ENCODE measurements around the gene CD84. TPM values are rescaled to one million over a fixed set of nuclear protein-coding genes. Genes with fewer than 3 reads are reported as not detected.
"Not testable (repeated sequence)": the region's sequence is repeated elsewhere in the genome, so short reads cannot be mapped to it uniquely, and the experiment has no call there.

CD84 gene
- total RNA-seq, 1 experiment from 2014 or later, result not detected

DNA sequence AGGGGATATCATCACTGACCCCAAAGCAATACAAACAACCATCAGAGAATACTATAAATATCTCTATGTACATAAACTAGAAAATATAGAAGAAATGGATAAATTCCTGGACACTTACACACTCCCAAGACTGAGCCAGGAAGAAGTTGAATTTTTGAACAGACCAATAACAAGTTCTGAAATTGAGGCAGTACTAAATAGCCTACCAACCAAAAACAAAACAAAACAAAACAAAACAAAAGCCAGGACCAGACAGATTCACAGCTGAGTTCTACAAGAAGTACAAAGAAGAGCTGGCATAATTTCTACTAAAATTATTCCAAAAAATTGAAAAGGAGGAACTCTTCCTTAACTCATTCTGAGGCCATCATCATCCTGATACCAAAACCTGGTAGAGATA, 18.5 kb downstream of the CD84 start:
- no peaks in the 10 kb centered on the region for H3K36me3 ChIP-seq (ENCODE audit: control insufficient read depth, insufficient read depth, low read length)
- H3K4me1 ChIP-seq, result no peaks in the 10 kb centered on the region
- no peak for DNase-seq
- intact Hi-C loops (cut with micrococcal nuclease; ENCODE audit: unreplicated experiment), result no loop called here
- BruUV-seq (replicated peaks), result no TSS peak
- H3K4me3 Mint-ChIP-seq (ENCODE audit: unreplicated experiment), result no peak overlapping the region
- H3K36me3 Mint-ChIP-seq (ENCODE audit: insufficient read depth, unreplicated experiment), result no peaks in the 10 kb centered on the region
- no peaks in the 10 kb centered on the region for H3K4me1 Mint-ChIP-seq (ENCODE audit: low read depth, unreplicated experiment)
- ChIA-PET POLR2A (no interaction called here), CTCF (no interaction called here)
- H3K9me3 Mint-ChIP-seq (ENCODE audit: unreplicated experiment), result no peaks in the 10 kb centered on the region
- peaks cover 4% of the 10 kb centered on the region for H3K27me3 Mint-ChIP-seq (ENCODE audit: insufficient read depth, unreplicated experiment)
- TF ChIP-seq CTCF (IDR thresholded peaks at IDR 0.05; ENCODE audit: insufficient read depth in 1 of 2, low read depth in 1 of 2, low read length in 1 of 2, severe bottlenecking in 1 of 2, unreplicated experiment in 1 of 2), result no peak
- H3K9me3 ChIP-seq, result peaks cover 11% of the 10 kb centered on the region
- no peak overlapping the region for H3K4me3 ChIP-seq (ENCODE audit: low read depth, low read length)
- H3K27ac Mint-ChIP-seq (ENCODE audit: unreplicated experiment), result no peak overlapping the region
- H3K27me3 ChIP-seq (replicated peaks; ENCODE audit: control insufficient read depth, insufficient read depth, low read length), result no peaks in the 10 kb centered on the region

- peaks cover 5% of the 10 kb centered on the region for H3K27me3 Mint-ChIP-seq (ENCODE audit: insufficient read depth, unreplicated experiment)
- no TSS peak for BruUV-seq (replicated peaks)
- CTCF ChIA-PET, result no interaction called here
Observed at GRCh38 chr1:160560045-160560705, 19.1 kb downstream of the CD84 start.

GRCh38 chr1:160559437-160559836, 19.9 kb downstream of the CD84 start:
- H3K27ac Mint-ChIP-seq (ENCODE audit: unreplicated experiment); POLR2A ChIA-PET; H3K4me1 Mint-ChIP-seq (ENCODE audit: low read depth, unreplicated experiment); intact Hi-C loops (cut with micrococcal nuclease; ENCODE audit: unreplicated experiment); H3K4me3 ChIP-seq (ENCODE audit: low read depth, low read length); CTCF ChIA-PET; H3K9me3 Mint-ChIP-seq (ENCODE audit: unreplicated experiment); BruUV-seq (replicated peaks); DNase-seq; H3K36me3 Mint-ChIP-seq (ENCODE audit: insufficient read depth, unreplicated experiment); H3K4me3 Mint-ChIP-seq (ENCODE audit: unreplicated experiment); H3K27me3 Mint-ChIP-seq (ENCODE audit: insufficient read depth, unreplicated experiment); H3K27me3 ChIP-seq (replicated peaks; ENCODE audit: control insufficient read depth, insufficient read depth, low read length); H3K36me3 ChIP-seq (ENCODE audit: control insufficient read depth, insufficient read depth, low read length); H3K4me1 ChIP-seq: not testable (repeated sequence)
- peaks cover 11% of the 10 kb centered on the region for H3K9me3 ChIP-seq

More at GRCh38 chr1:160560045-160560705, 19.1 kb downstream of the CD84 start:
- no peak overlapping the region for H3K4me3 Mint-ChIP-seq (ENCODE audit: unreplicated experiment)
- H3K4me1 ChIP-seq, result no peaks in the 10 kb centered on the region
- H3K9me3 ChIP-seq, result peaks cover 11% of the 10 kb centered on the region
- no peak for TF ChIP-seq CTCF (IDR thresholded peaks at IDR 0.05; ENCODE audit: insufficient read depth in 1 of 2, low read depth in 1 of 2, low read length in 1 of 2, severe bottlenecking in 1 of 2, unreplicated experiment in 1 of 2)
- no peaks in the 10 kb centered on the region for H3K36me3 ChIP-seq (ENCODE audit: control insufficient read depth, insufficient read depth, low read length)
- H3K27me3 ChIP-seq (replicated peaks; ENCODE audit: control insufficient read depth, insufficient read depth, low read length), result no peaks in the 10 kb centered on the region
- intact Hi-C loops (cut with micrococcal nuclease; ENCODE audit: unreplicated experiment), result no loop called here
- H3K27ac Mint-ChIP-seq (ENCODE audit: unreplicated experiment), result no peak overlapping the region
- H3K36me3 Mint-ChIP-seq (ENCODE audit: insufficient read depth, unreplicated experiment), result no peaks in the 10 kb centered on the region
- H3K4me1 Mint-ChIP-seq (ENCODE audit: low read depth, unreplicated experiment), result no peaks in the 10 kb centered on the region
- H3K9me3 Mint-ChIP-seq (ENCODE audit: unreplicated experiment), result no peaks in the 10 kb centered on the region
- DNase-seq, result no peak
- H3K4me3 ChIP-seq (ENCODE audit: low read depth, low read length), result no peak overlapping the region
- POLR2A ChIA-PET, result no interaction called here

Measured in Caco-2 (cell line).